Trophoblast cell (in vitro differentiated cells and primary cell): Measurements from ENCODE around the gene ANO5.
"Not testable (repeated sequence)": the region's sequence is repeated elsewhere in the genome, so short reads cannot be mapped to it uniquely, and the experiment has no call there.

Experiments used
- DNase-seq, 2 donors: peaks; one replicate each; pipeline ENCODE4 v3.0.0-alpha.2; 2016
- H2AFZ ChIP-seq: 2 replicates; pipeline ENCODE4 v1.6.1; 2013; ENCODE audit warnings: low read length, moderate library complexity, mild to moderate bottlenecking; ENCODE audit not compliant: insufficient read depth, poor library complexity
- H2AK5ac ChIP-seq: 2 replicates; pipeline ENCODE4 v1.6.1; 2013; ENCODE audit warnings: mild to moderate bottlenecking, low read length
- H2BK120ac ChIP-seq: 2 replicates; pipeline ENCODE4 v1.6.1; 2013; ENCODE audit warnings: low read length, mild to moderate bottlenecking, moderate library complexity; ENCODE audit not compliant: insufficient read depth, poor library complexity
- H2BK12ac ChIP-seq: 2 replicates; pipeline ENCODE4 v1.6.1; 2013; ENCODE audit warnings: mild to moderate bottlenecking, low read length, moderate library complexity
- H2BK5ac ChIP-seq: 2 replicates; pipeline ENCODE4 v1.6.1; 2013; ENCODE audit warnings: low read length, low read depth, moderate library complexity, mild to moderate bottlenecking; ENCODE audit not compliant: poor library complexity
- H3K14ac ChIP-seq: 2 replicates; pipeline ENCODE4 v1.6.1; 2013; ENCODE audit warnings: mild to moderate bottlenecking, low read length
- H3K18ac ChIP-seq: 2 replicates; pipeline ENCODE4 v1.6.1; 2013; ENCODE audit warnings: mild to moderate bottlenecking, low read length
- H3K23ac ChIP-seq: 2 replicates; pipeline ENCODE4 v1.6.1; 2013; ENCODE audit warnings: low read length
- H3K27ac ChIP-seq: 2 replicates; pipeline ENCODE4 v1.5.1; 2013; ENCODE audit warnings: low read depth, mild to moderate bottlenecking, inconsistent platforms, low read length, moderate library complexity
- H3K27me3 ChIP-seq: 2 replicates; pipeline ENCODE4 v1.6.1; 2013; ENCODE audit warnings: inconsistent platforms, mild to moderate bottlenecking, low read length, moderate library complexity; ENCODE audit not compliant: insufficient read depth
- H3K36me3 ChIP-seq, 2 experiments: 1 replicate in 1 of 2; 2 replicates in 1 of 2; pipeline ENCODE4 v1.6.1; 2013; ENCODE audit warnings: low read length in 2 of 2, mild to moderate bottlenecking in 2 of 2, moderate library complexity in 1 of 2; ENCODE audit not compliant: insufficient read depth in 2 of 2, control insufficient read depth in 1 of 2
- H3K4ac ChIP-seq: 2 replicates; pipeline ENCODE4 v1.6.1; 2013; ENCODE audit warnings: low read depth, mild to moderate bottlenecking, low read length, moderate library complexity
- H3K4me1 ChIP-seq, 2 experiments: 1 replicate in 1 of 2; 2 replicates in 1 of 2; pipeline ENCODE4 v1.6.1; 2013; ENCODE audit warnings: low read length in 2 of 2, mild to moderate bottlenecking in 2 of 2, moderate library complexity in 1 of 2; ENCODE audit not compliant: insufficient read depth in 2 of 2, control insufficient read depth in 1 of 2
- H3K4me2 ChIP-seq: 2 replicates; pipeline ENCODE4 v1.6.1; 2013; ENCODE audit warnings: inconsistent platforms, mild to moderate bottlenecking, low read length, moderate library complexity
- H3K4me3 ChIP-seq: 2 replicates; pipeline ENCODE4 v1.5.1; 2013; ENCODE audit warnings: mild to moderate bottlenecking, low read depth, low read length, inconsistent platforms
- H3K79me1 ChIP-seq: one replicate; pipeline ENCODE4 v1.6.1; 2013; ENCODE audit warnings: low read length
- H3K79me2 ChIP-seq: 2 replicates; pipeline ENCODE4 v1.6.1; 2013; ENCODE audit warnings: low read length, mild to moderate bottlenecking; ENCODE audit not compliant: control insufficient read depth, insufficient read depth, poor library complexity
- H3K9ac ChIP-seq: 2 replicates; pipeline ENCODE4 v1.6.1; 2013; ENCODE audit warnings: mild to moderate bottlenecking, low read length
- H3K9me3 ChIP-seq: 2 replicates; pipeline ENCODE4 v1.6.1; 2013; ENCODE audit warnings: low read depth, mild to moderate bottlenecking, control low read depth, inconsistent platforms, low read length; ENCODE audit not compliant: insufficient read depth
- H4K12ac ChIP-seq: 2 replicates; pipeline ENCODE4 v1.6.1; 2013; ENCODE audit warnings: low read depth, mild to moderate bottlenecking, low read length, moderate library complexity
- H4K8ac ChIP-seq: 2 replicates; pipeline ENCODE4 v1.6.1; 2013; ENCODE audit warnings: low read depth, mild to moderate bottlenecking, low read length, moderate library complexity
- H4K91ac ChIP-seq: one replicate; pipeline ENCODE4 v1.6.1; 2013; ENCODE audit warnings: low read depth, mild to moderate bottlenecking, low read length, moderate library complexity
- WGBS: extraction: QIAGEN DNeasy Blood & Tissue Kit; methylation state at CpG from one replicate; pipeline ENCODE4 v1.1.7; 2013; ENCODE audit warnings: missing lambda C conversion rate; ENCODE audit not compliant: insufficient read length, insufficient coverage; ENCODE audit errors: extremely low coverage; 5-methylcytosine and 5-hydroxymethylcytosine counted together

The ANO5 gene

GRCh38 chr11:22284991-22285390 is 92.1 kb downstream of the ANO5 start:
- H4K91ac ChIP-seq, H2AFZ ChIP-seq, H3K4me3 ChIP-seq, H2BK12ac ChIP-seq, H3K14ac ChIP-seq, H3K9ac ChIP-seq, H3K4me2 ChIP-seq, H3K79me1 ChIP-seq, H3K23ac ChIP-seq, H3K27ac ChIP-seq, H3K79me2 ChIP-seq, H4K12ac ChIP-seq, H3K36me3 ChIP-seq, H3K4ac ChIP-seq, H3K9me3 ChIP-seq, DNase-seq, H4K8ac ChIP-seq, H2BK120ac ChIP-seq, H3K4me1 ChIP-seq, H3K27me3 ChIP-seq, H2BK5ac ChIP-seq, H3K18ac ChIP-seq, H2AK5ac ChIP-seq: not testable (repeated sequence)
- WGBS: no CpG with 5 or more reads among the region's 17 CpGs

DNA sequence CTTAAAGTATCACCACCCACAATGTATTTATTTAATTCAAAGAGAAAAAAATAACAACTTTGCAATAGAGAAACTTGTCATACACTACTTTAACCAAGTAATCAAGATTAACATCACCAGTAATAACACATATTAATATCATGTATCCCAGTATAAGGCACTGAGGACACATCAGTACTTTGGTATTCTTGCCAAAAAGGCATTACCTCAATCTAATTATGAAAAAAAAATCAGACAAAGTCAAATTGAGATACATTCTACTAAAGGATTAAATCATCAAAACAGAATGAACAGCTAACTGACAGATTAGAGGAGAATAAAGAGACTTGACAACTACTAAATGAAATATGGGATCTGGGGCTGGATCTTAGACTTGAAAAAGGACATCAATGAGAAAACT is 109.5 kb downstream of the ANO5 start:
- Histone ChIP-seq H4K91ac (no peak overlapping the region), H3K4me1 (no peaks in the 10 kb centered on the region), H2BK12ac (no peak overlapping the region), H3K4me2 (no peak overlapping the region), H3K27ac (no peak overlapping the region), H3K27me3 (no peaks in the 10 kb centered on the region), H4K12ac (no peak overlapping the region), H3K79me1 (no peaks in the 10 kb centered on the region), H3K18ac (no peak overlapping the region), H3K9me3 (no peaks in the 10 kb centered on the region), H2AFZ (no peak overlapping the region), H2BK120ac (no peak overlapping the region), H3K14ac (no peak overlapping the region), H3K23ac (no peak overlapping the region), H3K9ac (no peak overlapping the region), H2BK5ac (no peak overlapping the region), H3K36me3 (no peaks in the 10 kb centered on the region), H2AK5ac (no peak overlapping the region), H3K79me2 (no peaks in the 10 kb centered on the region), H3K4me3 (no peak overlapping the region), H4K8ac (no peak overlapping the region), H3K4ac (no peak overlapping the region)
- no peak for DNase-seq

DNA sequence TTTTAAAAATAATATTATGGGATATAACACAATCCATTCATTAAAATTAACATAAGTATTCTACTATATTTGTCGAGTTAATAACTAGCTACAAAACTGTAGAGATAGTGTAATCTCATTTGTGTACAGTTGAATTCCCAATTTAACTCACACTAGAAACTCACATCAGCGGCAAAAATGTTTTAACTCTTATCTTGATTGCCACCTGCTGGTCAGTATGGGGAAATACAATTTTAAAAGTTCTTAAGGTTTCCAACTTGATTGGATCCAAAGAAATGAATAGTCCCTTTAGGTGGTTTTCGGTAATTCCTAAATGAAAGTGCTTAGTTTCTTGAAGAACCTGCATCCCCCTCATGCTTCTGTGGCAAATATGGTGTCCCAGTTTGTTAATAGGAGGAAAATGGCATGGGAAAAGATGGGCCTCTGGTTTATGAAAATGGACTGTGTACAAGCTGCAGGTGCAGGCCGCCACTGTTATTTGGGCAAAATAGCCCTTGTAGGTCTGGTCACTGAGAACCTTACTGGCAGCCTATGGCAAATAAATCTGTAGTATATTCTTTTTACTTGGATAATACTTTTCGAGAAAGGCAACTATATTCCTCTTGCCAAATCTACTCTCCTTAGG is 111.6 kb downstream of the ANO5 start:
- Histone ChIP-seq H2BK5ac (no peak overlapping the region), H3K4ac (no peak overlapping the region), H3K9me3 (no peaks in the 10 kb centered on the region), H4K8ac (no peak overlapping the region), H2BK12ac (no peak overlapping the region), H3K27me3 (no peaks in the 10 kb centered on the region), H2AFZ (no peak overlapping the region), H3K9ac (no peak overlapping the region), H4K12ac (no peak overlapping the region), H3K4me3 (no peak overlapping the region), H3K4me1 (no peaks in the 10 kb centered on the region), H2BK120ac (no peak overlapping the region), H3K79me2 (no peaks in the 10 kb centered on the region), H4K91ac (no peak overlapping the region), H3K23ac (no peak overlapping the region), H3K4me2 (no peak overlapping the region), H3K27ac (no peak overlapping the region), H3K18ac (no peak overlapping the region), H2AK5ac (no peak overlapping the region), H3K36me3 (no peaks in the 10 kb centered on the region), H3K79me1 (no peaks in the 10 kb centered on the region), H3K14ac (no peak overlapping the region)
- DNase-seq: peak; percentile 1 to 68
- WGBS: no CpG with 5 or more reads among the region's 5 CpGs

- no CpG with 5 or more reads among the region's 15 CpGs for WGBS
- no peak overlapping the region for H3K23ac ChIP-seq
- no peaks in the 10 kb centered on the region for H3K36me3 ChIP-seq
- no peak overlapping the region for H4K91ac ChIP-seq
- H3K4me3 ChIP-seq: no peak overlapping the region
- H2AK5ac ChIP-seq: no peak overlapping the region
- no peaks in the 10 kb centered on the region for H3K9me3 ChIP-seq
- no peak overlapping the region for H3K18ac ChIP-seq
- H3K4ac ChIP-seq: no peak overlapping the region
- no peak overlapping the region for H4K8ac ChIP-seq
- H2BK12ac ChIP-seq: no peak overlapping the region
- no peak overlapping the region for H3K9ac ChIP-seq
- H2BK120ac ChIP-seq: no peak overlapping the region
- no peak overlapping the region for H2BK5ac ChIP-seq
- no peak overlapping the region for H3K4me2 ChIP-seq
- no peak overlapping the region for H3K27ac ChIP-seq
- H3K14ac ChIP-seq: no peak overlapping the region
- no peak for DNase-seq
- no peak overlapping the region for H2AFZ ChIP-seq
- no peaks in the 10 kb centered on the region for H3K27me3 ChIP-seq
- no peaks in the 10 kb centered on the region for H3K4me1 ChIP-seq
- no peaks in the 10 kb centered on the region for H3K79me1 ChIP-seq
- H4K12ac ChIP-seq: no peak overlapping the region
- no peaks in the 10 kb centered on the region for H3K79me2 ChIP-seq
Measured at GRCh38 chr11:22317656-22318055, 124.8 kb downstream of the ANO5 start.
